Measurements from ENCODE around the gene HOXC6. TPM values are rescaled to one million over a fixed set of nuclear protein-coding genes. Genes with fewer than 3 reads are reported as not detected.

The HOXC6 gene
- polyA plus RNA-seq, 3 donors, result not detected

- Histone ChIP-seq H3K4me2 (replicated peaks; ENCODE audit: extremely low read depth, low read length, poor library complexity, severe bottlenecking) (no peak overlapping the region), H2AFZ (ENCODE audit: insufficient read depth, low read depth, low read length, poor library complexity, severe bottlenecking) (no peak overlapping the region), H3K79me2 (ENCODE audit: insufficient read depth, low read length) (no peaks in the 10 kb centered on the region), H3K4me1 (ENCODE audit: control insufficient read depth in 1 of 2, insufficient read depth in 2 of 2, low read length in 2 of 2) (peaks cover 15 to 18% of the 10 kb centered on the region in 2 donors), H3K9ac (ENCODE audit: insufficient read depth, low read length, poor library complexity, severe bottlenecking) (no peak overlapping the region), H3K27me3 (ENCODE audit: control insufficient read depth in 2 of 2, insufficient read depth in 2 of 2, low read length in 2 of 2) (peaks cover 92 to 100% of the 10 kb centered on the region in 2 donors), H3K4me3 (replicated peaks in 1 of 3; ENCODE audit: low read depth in 2 of 3, low read length in 3 of 3) (no peak overlapping the region), H3K27ac (ENCODE audit: low read depth in 1 of 2, low read length in 2 of 2) (no peak overlapping the region), H3K9me3 (replicated peaks in 1 of 2; ENCODE audit: control insufficient read depth in 1 of 2, insufficient read depth in 1 of 2, low read length in 2 of 2) (peaks cover 20 to 80% of the 10 kb centered on the region in 2 donors), H4K20me1 (ENCODE audit: insufficient read depth, low read length) (no peaks in the 10 kb centered on the region), H3K36me3 (replicated peaks in 1 of 2; ENCODE audit: control insufficient read depth in 1 of 2, insufficient read depth in 2 of 2, low read length in 2 of 2) (no peaks in the 10 kb centered on the region)
- no peak for DNase-seq
- Mint-ChIP-seq H3K9me3 (peaks cover 7 to 68% (median 45%) of the 10 kb centered on the region in 7 donors), H3K4me1 (peaks cover 33% of the 10 kb centered on the region), H3K27me3 (ENCODE audit: low read depth in 3 of 3) (peaks cover 99 to 100% (median 100%) of the 10 kb centered on the region in 3 donors), H3K36me3 (peaks cover 2 to 27% of the 10 kb centered on the region in 2 donors), H3K4me3 (peak overlapping the region in 1 of 2 donors; percentile 80), H3K27ac (no peak overlapping the region)
- intact Hi-C loops (cut with micrococcal nuclease), result loop anchor here in 1 of 2 donors (10.0 kb wide), 1 partner anchor 295 kb away; no protein-coding TSS in a partner anchor
- peak; percentile 30 for TF ChIP-seq CTCF (IDR thresholded peaks at IDR 0.05)
- WGBS (ENCODE audit: insufficient coverage), result 2% methylated on average over 8 of the region's 28 CpGs
Observed at GRCh38 chr12:53989227-53990113, 38.8 kb upstream of the HOXC6 start.

GRCh38 chr12:53990311-53991076 is 37.7 kb upstream of the HOXC6 start:
- WGBS (ENCODE audit: insufficient coverage), result 13% methylated on average over 13 of the region's 27 CpGs
- Mint-ChIP-seq H3K27me3 (ENCODE audit: low read depth in 3 of 3) (peaks cover 99 to 100% (median 100%) of the 10 kb centered on the region in 3 donors), H3K27ac (no peak overlapping the region), H3K4me3 (peak overlapping the region in 1 of 2 donors; percentile 80), H3K36me3 (peaks cover 2 to 30% of the 10 kb centered on the region in 2 donors), H3K9me3 (peaks cover 3 to 68% (median 36%) of the 10 kb centered on the region in 7 donors), H3K4me1 (peaks cover 31% of the 10 kb centered on the region)
- intact Hi-C loops (cut with micrococcal nuclease), result no loop called here
- H3K4me3 ChIP-seq (replicated peaks in 1 of 3; ENCODE audit: low read depth in 2 of 3, low read length in 3 of 3), result no peak overlapping the region
- H3K36me3 ChIP-seq (replicated peaks in 1 of 2; ENCODE audit: control insufficient read depth in 1 of 2, insufficient read depth in 2 of 2, low read length in 2 of 2), result no peaks in the 10 kb centered on the region
- no peaks in the 10 kb centered on the region for H4K20me1 ChIP-seq (ENCODE audit: insufficient read depth, low read length)
- no peak overlapping the region for H3K27ac ChIP-seq (ENCODE audit: low read depth in 1 of 2, low read length in 2 of 2)
- no peaks in the 10 kb centered on the region for H3K79me2 ChIP-seq (ENCODE audit: insufficient read depth, low read length)
- peaks cover 10 to 76% of the 10 kb centered on the region in 2 donors for H3K9me3 ChIP-seq (replicated peaks in 1 of 2; ENCODE audit: control insufficient read depth in 1 of 2, insufficient read depth in 1 of 2, low read length in 2 of 2)
- TF ChIP-seq CTCF (IDR thresholded peaks at IDR 0.05), result no peak
- no peak overlapping the region for H3K4me2 ChIP-seq (replicated peaks; ENCODE audit: extremely low read depth, low read length, poor library complexity, severe bottlenecking)
- H3K4me1 ChIP-seq (ENCODE audit: control insufficient read depth in 1 of 2, insufficient read depth in 2 of 2, low read length in 2 of 2), result peaks cover 8 to 18% of the 10 kb centered on the region in 2 donors
- no peak overlapping the region for H2AFZ ChIP-seq (ENCODE audit: insufficient read depth, low read depth, low read length, poor library complexity, severe bottlenecking)
- H3K27me3 ChIP-seq (ENCODE audit: control insufficient read depth in 2 of 2, insufficient read depth in 2 of 2, low read length in 2 of 2), result peaks cover 94 to 100% of the 10 kb centered on the region in 2 donors
- no peak overlapping the region for H3K9ac ChIP-seq (ENCODE audit: insufficient read depth, low read length, poor library complexity, severe bottlenecking)
- DNase-seq, result no peak

Data from CD14-positive monocyte (primary cell).